MM.1S (cell line): Measurements from ENCODE around the gene FIGN.

Experiments used
- DNase-seq: peaks from one replicate; pipeline ENCODE4 v3.0.0-alpha.2; 2015
- H2AFZ ChIP-seq: fragments of 300-600 bp; sonication (generic); 2 replicates; pipeline ENCODE4 v1.6.0; 2016; ENCODE audit warnings: antibody characterized with exemption, low read length
- H3F3A ChIP-seq: fragments of 300-600 bp; sonication (generic); 2 replicates; pipeline ENCODE4 v1.6.1; 2016; ENCODE audit warnings: mild to moderate bottlenecking, antibody characterized with exemption, low read length, moderate library complexity, mixed read lengths; ENCODE audit not compliant: insufficient read depth
- H3K27ac ChIP-seq: fragments of 300-600 bp; sonication (generic); 2 replicates; pipeline ENCODE4 v1.5.1; 2016; ENCODE audit warnings: mild to moderate bottlenecking, low read length
- H3K27me3 ChIP-seq: fragments of 300-600 bp; sonication (generic); replicated peaks from 2 replicates; pipeline ENCODE4 v1.6.0; 2016; ENCODE audit warnings: low read length; ENCODE audit not compliant: insufficient read depth
- H3K36me3 ChIP-seq: fragments of 300-600 bp; sonication (generic); replicated peaks from 2 replicates; pipeline ENCODE4 v1.6.1; 2016; ENCODE audit warnings: mild to moderate bottlenecking, low read length, mixed read lengths; ENCODE audit not compliant: insufficient read depth
- H3K4me1 ChIP-seq: fragments of 300-600 bp; sonication (generic); 2 replicates; pipeline ENCODE4 v1.6.1; 2016; ENCODE audit warnings: low read length, mixed read lengths
- H3K4me2 ChIP-seq: fragments of 300-600 bp; sonication (generic); 2 replicates; pipeline ENCODE4 v1.6.0; 2016; ENCODE audit warnings: low read depth, low read length
- H3K4me3 ChIP-seq: fragments of 300-600 bp; sonication (generic); 2 replicates; pipeline ENCODE4 v1.5.1; 2016; ENCODE audit warnings: low read length, mixed read lengths
- H3K79me2 ChIP-seq: fragments of 300-600 bp; sonication (generic); 2 replicates; pipeline ENCODE4 v1.6.1; 2016; ENCODE audit warnings: mixed run types, low read length, mixed read lengths
- H3K9ac ChIP-seq: fragments of 300-600 bp; sonication (generic); 2 replicates; pipeline ENCODE4 v1.6.1; 2016; ENCODE audit warnings: low read length, mixed read lengths
- H3K9me2 ChIP-seq: fragments of 300-600 bp; sonication (generic); replicated peaks from 2 replicates; pipeline ENCODE4 v1.6.1; 2016; ENCODE audit warnings: mild to moderate bottlenecking, low read length, mixed read lengths; ENCODE audit not compliant: insufficient read depth
- H3K9me3 ChIP-seq: fragments of 300-600 bp; sonication (generic); replicated peaks from 2 replicates; pipeline ENCODE4 v1.6.1; 2016; ENCODE audit warnings: mild to moderate bottlenecking, low read length, mixed read lengths; ENCODE audit not compliant: insufficient read depth
- H4K20me1 ChIP-seq: fragments of 300-600 bp; sonication (generic); 2 replicates; pipeline ENCODE4 v1.6.1; 2016; ENCODE audit warnings: mild to moderate bottlenecking, low read length, moderate library complexity, mixed read lengths; ENCODE audit not compliant: insufficient read depth
- EZH2 ChIP-seq: fragments of 300-600 bp; sonication (generic); optimal IDR thresholded peaks from 2 replicates; pipeline ENCODE3; 2017; ENCODE audit warnings: low read depth, mild to moderate bottlenecking, antibody characterized with exemption, low read length, mixed read lengths
- EZH2phosphoT487 ChIP-seq: fragments of 300-600 bp; sonication (generic); IDR thresholded peaks from 2 replicates; pipeline ENCODE4 v1.6.1; 2018; ENCODE audit warnings: antibody characterized with exemption, low read length
- TF ChIP-seq, protein P1 (sequence below): fragments of 300-600 bp; sonication (generic); IDR thresholded peaks from 2 replicates; pipeline ENCODE4 v1.5.1; 2016; ENCODE audit warnings: antibody characterized with exemption, low read length, mixed read lengths

FIGN gene

DNA sequence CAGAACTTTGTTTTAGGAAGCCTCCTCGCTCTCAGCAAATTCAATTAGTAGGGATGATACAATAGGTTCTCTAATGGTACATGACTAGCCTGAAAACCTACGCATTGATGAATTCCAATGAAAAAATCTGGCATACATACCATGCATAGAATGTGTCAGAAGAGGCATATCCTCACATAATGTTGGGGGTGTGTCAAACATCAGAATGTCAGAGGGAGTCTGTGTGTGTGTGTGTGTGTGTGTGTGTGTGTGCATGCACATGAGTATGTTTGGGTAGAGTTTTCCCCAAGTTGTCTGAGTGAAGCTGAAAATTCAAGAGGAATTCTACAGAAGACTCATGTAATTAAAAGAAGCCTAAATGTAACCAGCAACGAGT is 78.5 kb downstream of the FIGN start:
- no peaks in the 10 kb centered on the region for H3K36me3 ChIP-seq

DNA sequence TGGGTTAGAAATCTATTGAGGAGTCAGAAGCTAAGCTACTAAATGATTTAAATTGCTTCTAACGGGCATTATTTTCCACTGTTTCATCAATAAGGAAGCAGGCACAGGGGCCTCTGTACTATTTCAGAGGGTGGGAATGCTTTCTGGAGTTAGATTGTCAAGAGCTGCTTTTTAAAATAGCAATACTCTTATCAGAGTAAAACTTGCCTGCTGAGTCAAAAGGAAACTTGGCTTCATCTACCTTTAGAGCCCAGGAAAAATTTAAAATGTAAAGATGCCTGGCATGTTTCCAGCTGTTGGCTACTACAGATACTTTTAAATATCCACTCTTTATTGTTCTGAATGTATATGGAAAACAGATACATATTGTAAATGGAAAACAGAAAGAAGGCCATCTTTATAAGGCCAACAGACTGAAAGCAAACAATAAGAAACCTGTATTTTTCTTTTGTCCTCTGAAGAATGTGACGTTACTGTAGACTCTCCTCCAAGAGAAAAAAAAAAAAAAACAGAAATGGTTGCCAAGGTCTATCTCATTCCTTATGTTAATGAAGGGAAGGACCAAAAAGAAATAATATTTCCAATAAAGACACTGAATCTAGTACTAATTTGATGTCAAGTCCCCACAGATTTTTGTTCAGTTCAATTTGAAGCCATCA is 79.1 kb downstream of the FIGN start:
- H2AFZ ChIP-seq, result no peak overlapping the region

More for the DNA sequence above, 78.5 kb downstream of the FIGN start:
- Histone ChIP-seq H3K9me2 (no peaks in the 10 kb centered on the region), H4K20me1 (no peaks in the 10 kb centered on the region), H3K9ac (no peak overlapping the region), H3K4me2 (no peak overlapping the region), H3K27me3 (no peaks in the 10 kb centered on the region), H3K9me3 (no peaks in the 10 kb centered on the region), H3F3A (no peaks in the 10 kb centered on the region), H3K79me2 (no peaks in the 10 kb centered on the region), H3K27ac (no peak overlapping the region), H3K4me3 (no peak overlapping the region), H2AFZ (no peak overlapping the region), H3K4me1 (no peaks in the 10 kb centered on the region)
- TF ChIP-seq, protein P1, sequence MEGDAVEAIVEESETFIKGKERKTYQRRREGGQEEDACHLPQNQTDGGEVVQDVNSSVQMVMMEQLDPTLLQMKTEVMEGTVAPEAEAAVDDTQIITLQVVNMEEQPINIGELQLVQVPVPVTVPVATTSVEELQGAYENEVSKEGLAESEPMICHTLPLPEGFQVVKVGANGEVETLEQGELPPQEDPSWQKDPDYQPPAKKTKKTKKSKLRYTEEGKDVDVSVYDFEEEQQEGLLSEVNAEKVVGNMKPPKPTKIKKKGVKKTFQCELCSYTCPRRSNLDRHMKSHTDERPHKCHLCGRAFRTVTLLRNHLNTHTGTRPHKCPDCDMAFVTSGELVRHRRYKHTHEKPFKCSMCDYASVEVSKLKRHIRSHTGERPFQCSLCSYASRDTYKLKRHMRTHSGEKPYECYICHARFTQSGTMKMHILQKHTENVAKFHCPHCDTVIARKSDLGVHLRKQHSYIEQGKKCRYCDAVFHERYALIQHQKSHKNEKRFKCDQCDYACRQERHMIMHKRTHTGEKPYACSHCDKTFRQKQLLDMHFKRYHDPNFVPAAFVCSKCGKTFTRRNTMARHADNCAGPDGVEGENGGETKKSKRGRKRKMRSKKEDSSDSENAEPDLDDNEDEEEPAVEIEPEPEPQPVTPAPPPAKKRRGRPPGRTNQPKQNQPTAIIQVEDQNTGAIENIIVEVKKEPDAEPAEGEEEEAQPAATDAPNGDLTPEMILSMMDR, result no peak
- TF ChIP-seq EZH2phosphoT487 (no peak), EZH2 (no peak)
- no peak for DNase-seq

DNA sequence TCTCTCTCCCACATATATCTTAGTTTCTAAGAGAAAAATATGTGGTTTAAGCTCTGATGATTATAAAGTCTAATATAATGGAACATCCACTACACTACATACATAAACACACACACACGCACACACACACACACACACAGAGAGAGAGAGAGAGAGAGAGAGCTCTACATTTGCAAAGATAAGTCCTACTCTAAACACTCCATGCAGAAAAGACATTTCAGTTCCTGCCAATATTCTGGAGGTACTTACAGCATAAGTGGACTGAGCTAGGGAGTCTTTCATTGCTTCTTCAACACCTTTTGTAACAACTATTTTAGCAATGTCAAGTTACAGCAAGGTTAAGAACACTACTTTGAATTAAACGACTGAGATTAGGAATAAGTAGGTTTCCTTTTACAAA is 80.1 kb downstream of the FIGN start:
- Histone ChIP-seq H3K4me1 (no peaks in the 10 kb centered on the region), H3K9me2 (no peaks in the 10 kb centered on the region), H3K27me3 (no peaks in the 10 kb centered on the region), H4K20me1 (no peaks in the 10 kb centered on the region), H3K9me3 (no peaks in the 10 kb centered on the region), H3K4me3 (no peak overlapping the region), H2AFZ (no peak overlapping the region), H3F3A (no peaks in the 10 kb centered on the region), H3K4me2 (no peak overlapping the region), H3K36me3 (no peaks in the 10 kb centered on the region), H3K27ac (no peak overlapping the region), H3K79me2 (no peaks in the 10 kb centered on the region), H3K9ac (no peak overlapping the region)
- TF ChIP-seq EZH2 (no peak), EZH2phosphoT487 (no peak)
- TF ChIP-seq, protein P1, result no peak
- DNase-seq, result no peak

More for the DNA sequence above, 79.1 kb downstream of the FIGN start:
- TF ChIP-seq, protein P1, result no peak
- TF ChIP-seq EZH2 (no peak), EZH2phosphoT487 (no peak)
- no peak overlapping the region for H3K4me2 ChIP-seq
- no peaks in the 10 kb centered on the region for H4K20me1 ChIP-seq
- H3K27ac ChIP-seq, result no peak overlapping the region
- no peak overlapping the region for H3K4me3 ChIP-seq
- H3K36me3 ChIP-seq, result no peaks in the 10 kb centered on the region
- no peaks in the 10 kb centered on the region for H3F3A ChIP-seq
- no peak for DNase-seq
- no peak overlapping the region for H3K9ac ChIP-seq
- no peaks in the 10 kb centered on the region for H3K27me3 ChIP-seq
- no peaks in the 10 kb centered on the region for H3K9me2 ChIP-seq
- H3K4me1 ChIP-seq, result no peaks in the 10 kb centered on the region
- H3K79me2 ChIP-seq, result no peaks in the 10 kb centered on the region
- H3K9me3 ChIP-seq, result no peaks in the 10 kb centered on the region
